Stimulated activated CD8-positive, alpha-beta memory T cell treated with anti-CD3 and anti-CD28 coated beads, Interleukin-15, amount 100 ng/mL, for 48 hours (primary cell): ENCODE results near the gene LMAN2.
A peak's percentile ranks its signal among the peaks of the same experiment; 100 is the strongest.
"Not testable (repeated sequence)": the region's sequence is repeated elsewhere in the genome, so short reads cannot be mapped to it uniquely, and the experiment has no call there.

Experiments
- DNase-seq, 2 donors: peaks; one replicate each; pipeline ENCODE4 v3.0.0-alpha.2; 2020; ENCODE audit warnings: low read depth in 2 of 2

The LMAN2 gene

GRCh38 chr5:177364159-177364962, 12.9 kb upstream of the LMAN2 start:
- no peak for DNase-seq

GRCh38 chr5:177363565-177363964, 12.1 kb upstream of the LMAN2 start:
- no peak for DNase-seq

- DNase-seq: peak; percentile 50 to 73
Observed at GRCh38 chr5:177362610-177363507, 11.4 kb upstream of the LMAN2 start.

GRCh38 chr5:177362292-177362609, 10.8 kb upstream of the LMAN2 start:
- no peak for DNase-seq

- no peak for DNase-seq
Observed at GRCh38 chr5:177361418-177362291, 10.2 kb upstream of the LMAN2 start.

- DNase-seq: not testable (repeated sequence)
Observed at GRCh38 chr5:177360740-177361139, 9.3 kb upstream of the LMAN2 start.

- DNase-seq: no peak
Observed at GRCh38 chr5:177359860-177360259, 8.4 kb upstream of the LMAN2 start.

GRCh38 chr5:177359451-177359851, 8.0 kb upstream of the LMAN2 start:
- DNase-seq: no peak

- no peak for DNase-seq
Observed at GRCh38 chr5:177358370-177358819, 6.9 kb upstream of the LMAN2 start.

- peak in 1 of 2 donors; percentile 43 for DNase-seq
Observed at GRCh38 chr5:177357459-177358351, 6.2 kb upstream of the LMAN2 start, which contains the start of gene RGS14. RGS14 (plus strand) TSS chr5:177357924; CDS start chr5:177358025, 101 bp downstream.

GRCh38 chr5:177357146-177357458, 5.6 kb upstream of the LMAN2 start:
- DNase-seq: no peak

GRCh38 chr5:177356746-177357145, 5.3 kb upstream of the LMAN2 start:
- DNase-seq: no peak

- DNase-seq: no peak
Observed at GRCh38 chr5:177355868-177356168, 4.3 kb upstream of the LMAN2 start.

GRCh38 chr5:177355162-177355867, 3.8 kb upstream of the LMAN2 start:
- DNase-seq: no peak

- DNase-seq: no peak
Observed at GRCh38 chr5:177354711-177355110, 3.2 kb upstream of the LMAN2 start.

GRCh38 chr5:177354256-177354655, 2.8 kb upstream of the LMAN2 start:
- DNase-seq: no peak

GRCh38 chr5:177353093-177353492, 1.6 kb upstream of the LMAN2 start:
- DNase-seq: no peak

GRCh38 chr5:177350776-177351391, 584 bp downstream of the LMAN2 start:
- DNase-seq: no peak

GRCh38 chr5:177349762-177350161, 1.7 kb downstream of the LMAN2 start:
- no peak for DNase-seq

GRCh38 chr5:177349362-177349647, 2.2 kb downstream of the LMAN2 start:
- DNase-seq: no peak
